Measurements from ENCODE around the gene TNS4. TPM values are rescaled to one million over a fixed set of nuclear protein-coding genes. Genes with fewer than 3 reads are reported as not detected.

TNS4 gene
- polyA plus RNA-seq, 2 of the 4 experiments (the other 2 are of a cell fraction) = 24.2 to 73.5 TPM

DNA sequence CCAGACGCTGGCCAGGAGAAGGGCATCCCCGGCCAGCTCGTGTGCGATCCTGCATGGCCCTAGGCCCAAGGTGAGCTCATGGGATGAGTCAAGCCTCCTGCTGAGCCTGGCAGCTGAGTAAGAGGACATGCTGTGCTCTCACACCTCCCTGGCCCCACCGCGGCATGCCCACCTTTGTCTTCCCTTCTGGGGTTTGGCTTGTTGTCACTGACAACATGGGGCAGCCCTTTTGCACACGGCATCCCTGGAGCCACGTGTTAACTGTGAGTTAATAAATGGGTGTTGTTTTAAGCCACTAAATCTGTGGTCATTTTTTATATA, 8.9 kb upstream of the TNS4 start:
- POLR2A ChIA-PET = interaction anchor here (0.6 to 1.8 kb wide), 7 partner anchors 9 to 48 kb away, joined by 3 to 5 read pairs (median 4); partner anchors contain the start of gene TNS4

DNA sequence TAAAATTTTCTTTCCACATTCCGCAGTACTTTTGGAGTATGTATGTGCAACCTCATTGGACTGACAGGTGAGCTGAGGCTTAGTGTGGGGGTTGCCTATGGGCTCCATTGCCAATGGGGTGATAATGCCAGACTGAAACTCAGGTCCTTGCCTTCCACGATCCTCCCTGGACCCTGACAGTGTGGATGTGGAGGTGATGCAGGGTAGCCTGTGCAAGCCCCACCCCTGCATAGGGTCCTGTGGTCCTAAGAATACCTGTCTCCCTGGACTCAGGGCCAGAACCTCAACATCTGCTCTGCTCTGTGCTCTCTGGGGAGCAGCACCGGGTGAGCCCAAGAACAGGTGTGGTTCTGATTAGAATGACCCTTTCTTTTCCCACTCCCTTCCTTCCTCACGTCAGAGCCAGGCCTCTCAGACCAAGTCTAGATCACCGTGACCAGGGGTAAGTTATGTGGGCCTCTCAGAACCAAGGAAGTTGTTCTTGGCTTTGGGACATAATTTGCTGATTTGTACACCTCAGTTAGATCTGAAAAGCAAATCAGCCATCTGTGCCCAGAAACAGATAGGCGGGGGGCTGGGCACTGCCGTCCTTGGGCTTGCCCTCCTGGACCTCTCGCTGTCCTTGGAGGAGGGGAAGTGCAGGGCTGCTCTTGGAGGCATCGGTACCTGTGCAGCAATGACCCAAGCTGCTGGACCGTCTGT, 8.4 kb upstream of the TNS4 start:
- ChIA-PET CTCF (interaction anchor here (0.6 to 5.5 kb wide), 13 partner anchors 8 to 60 kb away, joined by 3 to 36 read pairs (median 6); partner anchors contain the start of gene TNS4), POLR2A (interaction anchor here (0.6 to 1.8 kb wide), 7 partner anchors 8 to 47 kb away, joined by 3 to 5 read pairs (median 4); partner anchors contain the start of gene TNS4)
- ATAC-seq = peak; percentile 15 to 51; a peak in 5 of 6 replicates
- 32% methylated on average over 10 of the region's 10 CpGs for WGBS (ENCODE audit: missing lambda C conversion rate)
- H3K4me2 ChIP-seq = peak overlapping the region; percentile 58
- peak overlapping the region; percentile 97 to 99 for H3K27ac ChIP-seq
- H3K4me1 ChIP-seq = peaks cover 51% of the 10 kb centered on the region
- H3K9me3 ChIP-seq = no peaks in the 10 kb centered on the region
- no peak overlapping the region for H3K4me3 ChIP-seq
- no peak for FAIRE-seq
- no peak for DNase-seq (ENCODE audit: low read depth in 1 of 2, low spot score in 1 of 2)
- no peak for TF ChIP-seq ZFP36 (IDR thresholded peaks at IDR 0.05; ENCODE audit: borderline replicate concordance, partially characterized antibody)
- TF ChIP-seq CBX8 (IDR thresholded peaks at IDR 0.05) = no peak
- TF ChIP-seq NR3C1 (IDR thresholded peaks at IDR 0.05) = no peak; the same call in 2 of the 3 replicates
- no peak for TF ChIP-seq CHD4 (IDR thresholded peaks at IDR 0.05; ENCODE audit: borderline replicate concordance)
- no peak for TF ChIP-seq HDAC2 (IDR thresholded peaks at IDR 0.05)
- no peak for TF ChIP-seq MAZ (IDR thresholded peaks at IDR 0.05; ENCODE audit: borderline replicate concordance, low read depth, low read length)
- no peak for TF ChIP-seq RFX5 (IDR thresholded peaks at IDR 0.05)
- no peak for TF ChIP-seq HOXB5 (CRISPR knock-in tag; IDR thresholded peaks at IDR 0.05)
- no peak for TF ChIP-seq CHD2 (IDR thresholded peaks at IDR 0.05; ENCODE audit: low read length, partially characterized antibody)
- TF ChIP-seq, protein P1, sequence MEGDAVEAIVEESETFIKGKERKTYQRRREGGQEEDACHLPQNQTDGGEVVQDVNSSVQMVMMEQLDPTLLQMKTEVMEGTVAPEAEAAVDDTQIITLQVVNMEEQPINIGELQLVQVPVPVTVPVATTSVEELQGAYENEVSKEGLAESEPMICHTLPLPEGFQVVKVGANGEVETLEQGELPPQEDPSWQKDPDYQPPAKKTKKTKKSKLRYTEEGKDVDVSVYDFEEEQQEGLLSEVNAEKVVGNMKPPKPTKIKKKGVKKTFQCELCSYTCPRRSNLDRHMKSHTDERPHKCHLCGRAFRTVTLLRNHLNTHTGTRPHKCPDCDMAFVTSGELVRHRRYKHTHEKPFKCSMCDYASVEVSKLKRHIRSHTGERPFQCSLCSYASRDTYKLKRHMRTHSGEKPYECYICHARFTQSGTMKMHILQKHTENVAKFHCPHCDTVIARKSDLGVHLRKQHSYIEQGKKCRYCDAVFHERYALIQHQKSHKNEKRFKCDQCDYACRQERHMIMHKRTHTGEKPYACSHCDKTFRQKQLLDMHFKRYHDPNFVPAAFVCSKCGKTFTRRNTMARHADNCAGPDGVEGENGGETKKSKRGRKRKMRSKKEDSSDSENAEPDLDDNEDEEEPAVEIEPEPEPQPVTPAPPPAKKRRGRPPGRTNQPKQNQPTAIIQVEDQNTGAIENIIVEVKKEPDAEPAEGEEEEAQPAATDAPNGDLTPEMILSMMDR (IDR thresholded peaks at IDR 0.05) = no peak
- no peak for TF ChIP-seq CBX2 (IDR thresholded peaks at IDR 0.05; ENCODE audit: borderline replicate concordance, low read depth)
- 0 out of 2 replicates have a peak, but pooled peaks have one; percentile 10 for TF ChIP-seq RARB (CRISPR knock-in tag; IDR thresholded peaks at IDR 0.05)
- no peak for TF ChIP-seq BHLHE40 (IDR thresholded peaks at IDR 0.05; ENCODE audit: low read depth, low read length)
- TF ChIP-seq ESRRA (IDR thresholded peaks at IDR 0.05; ENCODE audit: borderline replicate concordance, low read length) = peak; percentile 77; the same call in 1 of the 2 replicates

More for the DNA sequence above, 8.9 kb upstream of the TNS4 start:
- ATAC-seq (peak; percentile 92 to 94), DNase-seq (ENCODE audit: low read depth in 1 of 2, low spot score in 1 of 2) (peak; percentile 90 to 96), FAIRE-seq (peak; percentile 97)
- TF ChIP-seq FOXS1 (CRISPR knock-in tag; IDR thresholded peaks at IDR 0.05) (peak; percentile 79; the same call in 1 of the 2 replicates), JUNB (IDR thresholded peaks at IDR 0.05) (peak; percentile 88), HEYL (CRISPR knock-in tag; IDR thresholded peaks at IDR 0.05) (no peak), BHLHE40 (IDR thresholded peaks at IDR 0.05; ENCODE audit: low read depth, low read length) (0 out of 2 replicates have a peak, but pooled peaks have one; percentile 36), EHF (CRISPR knock-in tag; IDR thresholded peaks at IDR 0.05) (0 out of 2 replicates have a peak, but pooled peaks have one; percentile 28), MAZ (IDR thresholded peaks at IDR 0.05; ENCODE audit: borderline replicate concordance, low read depth, low read length) (no peak), NPAS2 (CRISPR knock-in tag; IDR thresholded peaks at IDR 0.05; ENCODE audit: borderline replicate concordance) (no peak), EP300 (IDR thresholded peaks at IDR 0.05) (peak; percentile 79 to 88; a peak in 3 of 5 replicates), GATA3 (IDR thresholded peaks at IDR 0.05; ENCODE audit: borderline replicate concordance) (peak; percentile 96), ZNF302 (CRISPR knock-in tag; IDR thresholded peaks at IDR 0.05) (peak; percentile 61; the same call in 1 of the 2 replicates), MYC (IDR thresholded peaks at IDR 0.05; ENCODE audit: borderline replicate concordance, low read length) (peak; percentile 77; the same call in 1 of the 2 replicates), HOXB5 (CRISPR knock-in tag; IDR thresholded peaks at IDR 0.05) (peak; percentile 62; the same call in 1 of the 2 replicates), HOXB13 (CRISPR knock-in tag; IDR thresholded peaks at IDR 0.05; ENCODE audit: low read depth) (peak; percentile 91; the same call in 1 of the 2 replicates), JUN (IDR thresholded peaks at IDR 0.05) (peak; percentile 56 to 96; a peak in 3 of 5 replicates), RAD21 (conservative IDR thresholded peaks at IDR 0.05 in 1 of 2, IDR thresholded peaks at IDR 0.05 in 1 of 2) (peak in 1 of 2 experiments; percentile 25; a peak in 1 of 5 replicates), EHMT2 (IDR thresholded peaks at IDR 0.05; ENCODE audit: low read depth) (no peak), POLR2A (IDR thresholded peaks at IDR 0.05; ENCODE audit: low read length) (no peak), CEBPB (IDR thresholded peaks at IDR 0.05) (peak in 1 of 2 experiments; percentile 58; a peak in 2 of 4 replicates), CHD4 (IDR thresholded peaks at IDR 0.05; ENCODE audit: borderline replicate concordance) (no peak), ZFP36 (IDR thresholded peaks at IDR 0.05; ENCODE audit: borderline replicate concordance, partially characterized antibody) (no peak), ESRRA (IDR thresholded peaks at IDR 0.05; ENCODE audit: borderline replicate concordance, low read length) (0 out of 2 replicates have a peak, but pooled peaks have one; percentile 2), KDM1A (IDR thresholded peaks at IDR 0.05; ENCODE audit: low read depth) (no peak), SMC3 (IDR thresholded peaks at IDR 0.05) (peak; percentile 37; the same call in 1 of the 3 replicates), CBX2 (IDR thresholded peaks at IDR 0.05; ENCODE audit: borderline replicate concordance, low read depth) (no peak), FOSL2 (IDR thresholded peaks at IDR 0.05) (peak; percentile 91), FOSL2 (CRISPR knock-in tag; IDR thresholded peaks at IDR 0.05) (peak; percentile 98), NFE2L2 (conservative IDR thresholded peaks at IDR 0.05; ENCODE audit: low read length) (no peak)
- TF ChIP-seq, protein P2, sequence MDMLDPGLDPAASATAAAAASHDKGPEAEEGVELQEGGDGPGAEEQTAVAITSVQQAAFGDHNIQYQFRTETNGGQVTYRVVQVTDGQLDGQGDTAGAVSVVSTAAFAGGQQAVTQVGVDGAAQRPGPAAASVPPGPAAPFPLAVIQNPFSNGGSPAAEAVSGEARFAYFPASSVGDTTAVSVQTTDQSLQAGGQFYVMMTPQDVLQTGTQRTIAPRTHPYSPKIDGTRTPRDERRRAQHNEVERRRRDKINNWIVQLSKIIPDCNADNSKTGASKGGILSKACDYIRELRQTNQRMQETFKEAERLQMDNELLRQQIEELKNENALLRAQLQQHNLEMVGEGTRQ (IDR thresholded peaks at IDR 0.05) = peak; percentile 58
- TF ChIP-seq, protein P3, sequence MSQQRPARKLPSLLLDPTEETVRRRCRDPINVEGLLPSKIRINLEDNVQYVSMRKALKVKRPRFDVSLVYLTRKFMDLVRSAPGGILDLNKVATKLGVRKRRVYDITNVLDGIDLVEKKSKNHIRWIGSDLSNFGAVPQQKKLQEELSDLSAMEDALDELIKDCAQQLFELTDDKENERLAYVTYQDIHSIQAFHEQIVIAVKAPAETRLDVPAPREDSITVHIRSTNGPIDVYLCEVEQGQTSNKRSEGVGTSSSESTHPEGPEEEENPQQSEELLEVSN (IDR thresholded peaks at IDR 0.05; ENCODE audit: borderline replicate concordance, low read depth) = peak; percentile 82; the same call in 1 of the 2 replicates
- TF ChIP-seq, protein P4, sequence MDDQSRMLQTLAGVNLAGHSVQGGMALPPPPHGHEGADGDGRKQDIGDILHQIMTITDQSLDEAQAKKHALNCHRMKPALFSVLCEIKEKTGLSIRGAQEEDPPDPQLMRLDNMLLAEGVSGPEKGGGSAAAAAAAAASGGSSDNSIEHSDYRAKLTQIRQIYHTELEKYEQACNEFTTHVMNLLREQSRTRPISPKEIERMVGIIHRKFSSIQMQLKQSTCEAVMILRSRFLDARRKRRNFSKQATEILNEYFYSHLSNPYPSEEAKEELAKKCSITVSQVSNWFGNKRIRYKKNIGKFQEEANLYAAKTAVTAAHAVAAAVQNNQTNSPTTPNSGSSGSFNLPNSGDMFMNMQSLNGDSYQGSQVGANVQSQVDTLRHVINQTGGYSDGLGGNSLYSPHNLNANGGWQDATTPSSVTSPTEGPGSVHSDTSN (IDR thresholded peaks at IDR 0.05) = peak; percentile 85
- TF ChIP-seq, protein P5, sequence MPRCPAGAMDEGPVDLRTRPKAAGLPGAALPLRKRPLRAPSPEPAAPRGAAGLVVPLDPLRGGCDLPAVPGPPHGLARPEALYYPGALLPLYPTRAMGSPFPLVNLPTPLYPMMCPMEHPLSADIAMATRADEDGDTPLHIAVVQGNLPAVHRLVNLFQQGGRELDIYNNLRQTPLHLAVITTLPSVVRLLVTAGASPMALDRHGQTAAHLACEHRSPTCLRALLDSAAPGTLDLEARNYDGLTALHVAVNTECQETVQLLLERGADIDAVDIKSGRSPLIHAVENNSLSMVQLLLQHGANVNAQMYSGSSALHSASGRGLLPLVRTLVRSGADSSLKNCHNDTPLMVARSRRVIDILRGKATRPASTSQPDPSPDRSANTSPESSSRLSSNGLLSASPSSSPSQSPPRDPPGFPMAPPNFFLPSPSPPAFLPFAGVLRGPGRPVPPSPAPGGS (IDR thresholded peaks at IDR 0.05) = peak; percentile 32; the same call in 1 of the 3 replicates
- TF ChIP-seq, protein P6, sequence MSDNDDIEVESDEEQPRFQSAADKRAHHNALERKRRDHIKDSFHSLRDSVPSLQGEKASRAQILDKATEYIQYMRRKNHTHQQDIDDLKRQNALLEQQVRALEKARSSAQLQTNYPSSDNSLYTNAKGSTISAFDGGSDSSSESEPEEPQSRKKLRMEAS (IDR thresholded peaks at IDR 0.05) = peak; percentile 99
- Histone ChIP-seq H3K4me1 (peaks cover 54% of the 10 kb centered on the region), H3K9me3 (no peaks in the 10 kb centered on the region), H3K4me2 (peak overlapping the region; percentile 58), H3K27ac (peak overlapping the region; percentile 97 to 99), H3K4me3 (no peak overlapping the region)
- under 1% methylated on average over 4 of the region's 8 CpGs for WGBS (ENCODE audit: missing lambda C conversion rate)
- CTCF ChIA-PET = interaction anchor here (0.6 to 5.5 kb wide), 15 partner anchors 8 to 66 kb away, joined by 3 to 36 read pairs (median 6); partner anchors contain the start of gene TNS4
